ENCODE results near the gene APCDD1L.

Gene APCDD1L

GRCh38 chr20:58492795-58493524 is 22.2 kb downstream of the APCDD1L start:
- in situ Hi-C loops (cut with MboI; ENCODE audit: low sequenced_read_pairs), result loop anchor here (25.0 kb wide), 3 partner anchors 344 to 969 kb away; no protein-coding TSS in a partner anchor

GRCh38 chr20:58492074-58492718 is 23.0 kb downstream of the APCDD1L start:
- in situ Hi-C loops (cut with MboI; ENCODE audit: low sequenced_read_pairs), result loop anchor here (25.0 kb wide), 3 partner anchors 345 to 970 kb away; no protein-coding TSS in a partner anchor

DNA sequence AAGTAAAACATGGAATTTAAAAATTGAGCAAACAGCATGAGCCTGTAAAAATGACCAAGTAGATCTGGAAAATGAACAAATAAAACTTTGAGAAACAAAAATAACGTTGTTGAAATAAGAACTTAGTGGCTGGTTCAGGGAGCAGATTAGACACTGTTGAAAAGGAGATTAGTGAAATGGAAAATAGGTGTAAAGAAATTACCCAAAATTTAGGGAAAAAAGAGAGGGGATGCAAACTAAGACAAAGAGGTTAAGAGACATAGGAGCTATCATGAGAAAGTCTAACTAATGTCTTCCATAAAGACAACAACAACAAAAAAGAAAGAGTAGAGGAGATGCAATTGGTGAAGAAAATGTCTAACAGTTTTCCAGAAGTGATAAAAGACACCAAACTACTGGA is 29.0 kb downstream of the APCDD1L start:
- in situ Hi-C loops (cut with MboI; ENCODE audit: low sequenced_read_pairs), result loop anchor here (25.0 kb wide), 3 partner anchors 351 to 976 kb away; no protein-coding TSS in a partner anchor

- in situ Hi-C loops (cut with MboI; ENCODE audit: low sequenced_read_pairs), result loop anchor here (25.0 kb wide), 3 partner anchors 352 to 977 kb away; no protein-coding TSS in a partner anchor
Measured at GRCh38 chr20:58485393-58485792, 29.8 kb downstream of the APCDD1L start.

GRCh38 chr20:58483470-58483869 is 31.7 kb downstream of the APCDD1L start:
- in situ Hi-C loops (cut with MboI; ENCODE audit: low sequenced_read_pairs), result loop anchor here (25.0 kb wide), 3 partner anchors 354 to 979 kb away; no protein-coding TSS in a partner anchor

- in situ Hi-C loops (cut with MboI; ENCODE audit: low sequenced_read_pairs), result loop anchor here (25.0 kb wide), 3 partner anchors 354 to 979 kb away; no protein-coding TSS in a partner anchor
Measured at GRCh38 chr20:58483051-58483450, 32.1 kb downstream of the APCDD1L start.

- in situ Hi-C loops (cut with MboI; ENCODE audit: low sequenced_read_pairs), result loop anchor here (25.0 kb wide), 3 partner anchors 355 to 980 kb away; no protein-coding TSS in a partner anchor
Measured at GRCh38 chr20:58482416-58482815, 32.8 kb downstream of the APCDD1L start.

DNA sequence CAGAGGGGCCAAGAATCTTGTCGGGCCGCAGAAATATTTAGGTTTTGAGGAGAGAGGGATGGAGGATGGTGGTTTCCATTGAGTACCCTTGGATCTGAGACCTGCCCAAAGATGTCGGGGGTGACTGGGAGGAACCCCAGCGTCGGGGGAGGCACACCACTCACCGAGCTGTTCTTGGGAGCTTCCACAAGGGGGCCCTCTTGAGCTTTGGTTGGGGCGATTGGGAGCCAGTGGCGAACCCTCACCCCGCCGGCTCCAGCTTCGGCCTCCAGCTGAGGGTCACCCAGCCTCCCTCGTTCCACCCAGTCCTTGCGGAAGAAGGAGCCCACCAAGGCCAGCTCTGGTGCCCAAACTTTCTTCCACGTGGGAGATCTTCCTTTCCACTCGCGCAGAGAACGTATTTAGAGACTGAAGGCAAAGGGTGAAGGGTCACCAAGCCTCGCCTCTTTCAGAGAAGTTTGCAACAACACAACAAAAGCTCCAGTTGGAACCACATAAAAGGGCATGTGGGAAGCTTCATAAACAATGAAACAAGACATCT is 33.6 kb downstream of the APCDD1L start:
- in situ Hi-C loops (cut with MboI; ENCODE audit: low sequenced_read_pairs), result loop anchor here (25.0 kb wide), 3 partner anchors 356 to 981 kb away; no protein-coding TSS in a partner anchor

DNA sequence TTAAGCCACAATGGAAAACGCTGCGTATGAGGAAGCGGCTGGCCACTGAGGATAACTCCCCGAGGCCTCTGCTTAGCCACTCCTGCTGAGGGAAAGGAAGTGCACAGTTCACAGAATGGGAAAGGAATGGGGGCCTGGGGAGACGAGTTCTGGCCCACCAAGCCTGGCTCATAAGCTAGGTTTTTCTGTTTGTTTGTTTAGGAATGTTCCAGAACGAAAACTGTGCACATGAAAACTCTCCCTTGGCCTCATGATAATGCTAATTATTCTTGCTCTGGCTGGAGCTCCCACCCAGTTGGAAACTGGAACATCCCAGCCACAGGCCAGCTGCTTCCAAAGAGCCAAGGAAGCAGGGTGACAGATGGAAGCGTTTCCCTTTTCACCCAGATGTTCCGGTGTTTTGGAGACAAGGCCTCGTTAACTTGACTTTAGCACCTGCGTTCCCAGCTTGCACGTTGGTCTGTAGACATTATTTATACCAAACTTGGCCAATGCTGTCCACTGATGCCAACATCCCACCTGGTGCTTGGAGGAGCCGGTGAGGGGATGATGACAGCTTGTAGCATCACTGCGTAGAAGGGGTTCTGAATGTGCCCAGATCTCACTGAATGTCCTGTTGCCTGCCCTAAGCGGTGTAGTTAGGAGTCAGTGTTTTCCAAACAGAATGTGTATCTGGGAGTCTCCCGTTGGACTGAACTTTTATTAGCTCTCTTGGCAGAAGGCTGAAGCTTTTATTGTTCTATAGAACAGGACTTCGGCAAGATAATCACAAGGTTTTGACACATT is 34.5 kb downstream of the APCDD1L start:
- in situ Hi-C loops (cut with MboI; ENCODE audit: low sequenced_read_pairs), result loop anchor here (25.0 kb wide), 3 partner anchors 357 to 982 kb away; no protein-coding TSS in a partner anchor

DNA sequence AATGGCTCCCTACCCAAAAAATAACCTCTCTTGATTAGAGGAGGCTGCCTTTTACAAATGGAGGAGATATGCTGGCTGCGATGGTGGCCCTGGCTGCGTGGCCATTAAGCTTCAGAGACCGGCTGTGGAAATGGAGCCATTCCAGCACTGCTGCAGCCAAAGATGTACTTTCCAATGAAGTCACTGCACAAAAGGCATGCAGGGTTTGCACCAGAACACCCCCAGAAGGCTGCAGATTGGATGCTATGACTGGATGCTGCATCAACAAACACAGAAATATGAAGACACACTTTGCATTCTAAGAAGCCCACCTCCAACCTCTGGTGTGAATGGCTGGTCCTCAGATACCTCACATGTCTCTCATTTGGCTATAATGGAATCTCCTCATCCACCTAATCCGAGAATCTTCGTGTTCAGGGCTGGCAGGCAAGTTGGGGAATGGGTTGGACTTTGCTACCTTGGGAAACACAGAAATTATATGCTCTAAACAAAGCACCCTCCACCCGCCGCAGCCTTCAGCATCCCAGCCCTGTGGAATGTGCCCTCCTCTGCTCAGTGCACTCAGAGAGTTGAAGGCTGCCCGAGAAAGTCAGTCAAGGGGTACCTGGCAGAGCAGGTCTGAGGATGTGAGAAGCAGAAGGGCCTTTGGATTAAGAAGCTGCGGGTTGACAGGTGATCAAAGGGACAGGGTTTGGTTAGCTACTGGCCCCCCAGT is 35.3 kb downstream of the APCDD1L start:
- in situ Hi-C loops (cut with MboI; ENCODE audit: low sequenced_read_pairs), result loop anchor here (25.0 kb wide), 3 partner anchors 357 to 982 kb away; no protein-coding TSS in a partner anchor

- in situ Hi-C loops (cut with MboI; ENCODE audit: low sequenced_read_pairs), result loop anchor here (25.0 kb wide), 3 partner anchors 359 to 984 kb away; no protein-coding TSS in a partner anchor
Measured at GRCh38 chr20:58478141-58478805, 36.9 kb downstream of the APCDD1L start.

DNA sequence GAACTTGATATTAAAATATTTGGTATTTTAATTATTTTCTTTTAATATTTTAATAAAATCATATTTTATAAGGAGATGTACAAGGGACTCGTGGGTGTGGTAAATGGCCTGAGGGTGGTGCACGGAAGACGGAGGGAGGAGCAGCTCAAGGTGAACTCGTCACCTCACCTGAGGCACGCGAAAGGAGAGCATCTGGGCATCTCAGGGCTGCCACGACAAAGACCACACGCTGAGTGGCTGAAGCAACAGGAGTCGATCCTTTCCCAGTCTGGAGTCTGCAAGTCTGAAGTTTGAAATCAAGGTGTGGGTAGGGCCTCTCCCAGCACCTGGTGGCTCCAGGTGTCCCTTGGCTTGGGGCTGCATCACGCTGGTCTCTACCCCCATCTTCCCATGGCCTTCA is 39.7 kb downstream of the APCDD1L start:
- in situ Hi-C loops (cut with MboI; ENCODE audit: low sequenced_read_pairs), result loop anchor here (25.0 kb wide), 3 partner anchors 362 to 987 kb away; no protein-coding TSS in a partner anchor

DNA sequence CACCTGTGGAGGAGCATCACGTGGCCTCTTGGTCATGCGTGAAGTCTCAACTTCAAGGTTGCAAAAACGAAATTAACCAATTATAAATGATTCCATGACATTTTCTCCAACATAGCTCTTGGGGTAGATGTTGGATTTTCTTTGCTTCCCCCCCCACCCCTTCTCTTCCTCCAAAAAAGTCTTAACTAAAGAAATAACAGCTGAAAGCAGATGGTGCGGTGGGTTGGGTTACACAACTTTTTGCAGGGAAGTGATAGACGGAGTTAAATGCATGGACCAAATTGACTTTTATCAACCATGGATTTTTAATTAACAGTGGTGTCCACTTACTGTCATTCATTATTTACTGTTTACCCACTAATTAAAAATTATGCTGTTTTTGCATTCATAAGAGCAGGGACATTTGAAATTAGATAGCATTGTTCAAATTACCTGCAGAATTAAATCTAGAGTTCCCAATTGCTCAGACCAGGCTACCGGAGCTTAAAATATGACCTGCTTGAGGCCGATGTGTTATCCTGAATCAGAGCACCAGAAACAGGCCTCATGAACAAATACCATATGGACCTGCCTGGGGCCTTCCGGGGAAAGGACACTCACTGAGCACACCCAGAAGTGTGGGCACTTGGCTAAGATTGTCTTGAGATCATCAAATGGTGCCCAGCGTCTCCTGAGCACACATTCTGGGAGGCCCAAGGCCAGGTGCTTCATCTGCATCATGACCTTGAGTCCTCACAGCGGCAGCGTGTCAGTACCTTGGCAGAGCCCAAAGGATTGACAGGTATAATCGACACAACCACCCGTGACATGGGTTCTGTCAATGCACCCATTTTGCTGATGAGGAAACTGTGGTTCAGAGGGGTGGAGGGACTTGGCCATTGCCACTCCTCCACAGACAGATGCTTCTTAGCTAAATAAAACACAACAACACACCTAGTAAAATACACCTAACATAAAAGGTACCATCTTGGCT is 41.5 kb downstream of the APCDD1L start:
- in situ Hi-C loops (cut with MboI; ENCODE audit: low sequenced_read_pairs), result no loop called here

- in situ Hi-C loops (cut with MboI; ENCODE audit: low sequenced_read_pairs), result no loop called here
Measured at GRCh38 chr20:58472273-58473018, 42.8 kb downstream of the APCDD1L start.

GRCh38 chr20:58471193-58472164 is 43.7 kb downstream of the APCDD1L start:
- in situ Hi-C loops (cut with MboI; ENCODE audit: low sequenced_read_pairs), result no loop called here
